Activated CD8-positive, alpha-beta T cell treated with anti-CD3 and anti-CD28 coated beads for 36 hours (primary cell): ENCODE results near the gene SLC13A5. TPM values are rescaled to one million over a fixed set of nuclear protein-coding genes. Genes with fewer than 3 reads are reported as not detected.

Source experiments
- ATAC-seq: fragments of 200-7000 bp; cut with Tn5 transposase; one replicate; pipeline ENCODE4 v1.10.0; 2021; ENCODE audit warnings: mild to moderate bottlenecking, moderate library complexity
- CTCF ChIA-PET: fragments of 350-600 bp; sonication (Branson Sonifier 250); formaldehyde crosslinking; loops from one replicate; lab custom pipeline; 2021; ENCODE audit warnings: antibody characterized with exemption; lab: Charles Lee
- POLR2A ChIA-PET: fragments of 350-600 bp; sonication (Branson Sonifier 250); formaldehyde crosslinking; loops from one replicate; lab custom pipeline; 2021; ENCODE audit warnings: antibody characterized with exemption; lab: Charles Lee
- DNase-seq: peaks from one replicate; pipeline ENCODE4 v3.0.0-alpha.2; 2020
- H3K27ac Mint-ChIP-seq: one replicate; pipeline ENCODE4 v1.8.0; 2021; ENCODE audit warnings: mild to moderate bottlenecking, mixed read lengths
- H3K27me3 Mint-ChIP-seq: one replicate; pipeline ENCODE4 v1.8.0; 2021; ENCODE audit warnings: mixed read lengths
- H3K36me3 Mint-ChIP-seq: one replicate; pipeline ENCODE4 v1.8.0; 2021; ENCODE audit warnings: low read depth, mixed read lengths
- H3K4me1 Mint-ChIP-seq: one replicate; pipeline ENCODE4 v1.8.0; 2021; ENCODE audit warnings: low read depth, mixed read lengths
- H3K4me3 Mint-ChIP-seq: one replicate; pipeline ENCODE4 v1.8.0; 2021; ENCODE audit warnings: mild to moderate bottlenecking, moderate library complexity, mixed read lengths
- H3K9me3 Mint-ChIP-seq: one replicate; pipeline ENCODE4 v1.8.0; 2021; ENCODE audit warnings: mixed read lengths
- CTCF ChIP-seq: fragments of 200-600 bp; IDR thresholded peaks from one replicate; pipeline ENCODE4 v1.8.0; 2022; ENCODE audit warnings: antibody characterized with exemption, mild to moderate bottlenecking
- intact Hi-C: fragments of 100-400 bp; cut with micrococcal nuclease; formaldehyde crosslinking; loops from one replicate; pipeline ENCODE4 v1.10.0; 2022
- microRNA-seq: library from miRNA; unstranded; fragments of <30 nt; microRNA quantifications from one replicate; pipeline ENCODE4 v1.2.0, GENCODE V29; 2022; ENCODE audit warnings: borderline microRNAs expressed, borderline replicate concordance
- total RNA-seq, 2 experiments: library from RNA; stranded (reverse); gene quantifications; one replicate each; pipeline ENCODE4 v1.2.3, GENCODE V29; 2021

SLC13A5 gene
- total RNA-seq, 2 experiments from 2014 or later: not detected

GRCh38 chr17:6636616-6637457 is 76.3 kb downstream of the SLC13A5 start:
- H3K36me3 Mint-ChIP-seq: peaks cover 32% of the 10 kb centered on the region
- ChIA-PET CTCF (no interaction called here), POLR2A (no interaction called here)

GRCh38 chr17:6636105-6636504 is 77.1 kb downstream of the SLC13A5 start:
- no peak for DNase-seq
- ChIA-PET POLR2A (no interaction called here), CTCF (no interaction called here)
- H3K27ac Mint-ChIP-seq: no peak overlapping the region
- no peaks in the 10 kb centered on the region for H3K27me3 Mint-ChIP-seq
- no peaks in the 10 kb centered on the region for H3K9me3 Mint-ChIP-seq
- no peak for TF ChIP-seq CTCF
- intact Hi-C loops: no loop called here
- peaks cover 27% of the 10 kb centered on the region for H3K4me1 Mint-ChIP-seq
- no peak overlapping the region for H3K4me3 Mint-ChIP-seq
- ATAC-seq: no peak
- peaks cover 26% of the 10 kb centered on the region for H3K36me3 Mint-ChIP-seq

More at GRCh38 chr17:6636616-6637457, 76.3 kb downstream of the SLC13A5 start:
- DNase-seq: no peak
- intact Hi-C loops: no loop called here
- Mint-ChIP-seq H3K4me1 (peaks cover 27% of the 10 kb centered on the region), H3K27ac (no peak overlapping the region), H3K4me3 (no peak overlapping the region), H3K27me3 (no peaks in the 10 kb centered on the region), H3K9me3 (no peaks in the 10 kb centered on the region)
- no peak for ATAC-seq
- no peak for TF ChIP-seq CTCF

Small RNA genes within 50 kb of the gene (microRNA-seq; reads per million reads assigned to microRNA genes)
- not detected for gene MIR4520-1
- not detected for gene MIR4520-2

Other genes starting within 250 kb of the SLC13A5 start
- under 1 TPM; 0.87 to 0.92 TPM for gene PITPNM3, start 156.8 kb downstream of the SLC13A5 start, total RNA-seq
- gene KIAA0753, start 72.7 kb downstream of the SLC13A5 start, total RNA-seq: 10 to 100 TPM; 16.5 to 17.3 TPM
- 100 to 1,000 TPM in 1 of 2 experiments, 10 to 100 TPM in 1; 100.0 to 103 TPM for gene TXNDC17, start 72.3 kb downstream of the SLC13A5 start, total RNA-seq
- gene MED31, start 61.8 kb downstream of the SLC13A5 start, total RNA-seq: 10 to 100 TPM; 21.0 to 24.4 TPM
- gene C17orf100, start 61.6 kb downstream of the SLC13A5 start, total RNA-seq: 1 to 10 TPM; 1.1 to 1.6 TPM
- 10 to 100 TPM; 15.2 to 18.4 TPM for gene XAF1, start 42.7 kb upstream of the SLC13A5 start, total RNA-seq
- gene FBXO39, start 62.8 kb upstream of the SLC13A5 start, total RNA-seq: not detected
- gene TEKT1, start 118.4 kb upstream of the SLC13A5 start, total RNA-seq: not detected